HCT116 (cell line): Measurements from ENCODE around the gene GSN. TPM values are rescaled to one million over a fixed set of nuclear protein-coding genes. Genes with fewer than 3 reads are reported as not detected.

Experiments
- ATAC-seq: fragments of 200-7000 bp; cut with Tn5 transposase; 2 replicates; pipeline ENCODE4 v1.9.1; 2020; ENCODE audit warnings: mild to moderate bottlenecking, moderate library complexity
- BruUV-seq: library from RNA; stranded (reverse); fragments of 400-500 nt; replicated peaks from 2 replicates; lab custom pipeline; 2021; lab: Mats Ljungman, UMichigan
- CTCF ChIA-PET: fragments of 300-600 bp; sonication (Branson Sonifier 250); formaldehyde crosslinking; loops from one replicate; lab custom pipeline; 2021; ENCODE audit warnings: antibody characterized with exemption; lab: Charles Lee
- POLR2A ChIA-PET: fragments of 300-600, 350-600 bp; sonication (Branson Sonifier 250); formaldehyde crosslinking; loops from one replicate; lab custom pipeline; 2021; ENCODE audit warnings: antibody characterized with exemption; lab: Charles Lee
- RAD21 ChIA-PET, 2 experiments: fragments of 300-600 bp; sonication (Branson Sonifier 250); formaldehyde crosslinking; loops; one replicate each; lab custom pipeline; 2023; ENCODE audit warnings: low total read pairs in 2 of 2; ENCODE audit not compliant: uncharacterized antibody in 2 of 2, unreplicated experiment in 2 of 2, low non-redundant PET in 1 of 2; lab: Charles Lee
- DNase-seq: peaks from one replicate; pipeline ENCODE4 v3.0.0-alpha.2; 2010; ENCODE audit warnings: low read depth, low spot score
- H2AFZ ChIP-seq: fragments of 200-600 bp; shearing (Covaris generic), sonication (generic); 2 replicates; pipeline ENCODE4 v1.6.1; 2017; ENCODE audit warnings: low read depth, mixed run types, mixed read lengths, antibody characterized with exemption, low read length; ENCODE audit not compliant: poor library complexity, severe bottlenecking
- H3K27ac ChIP-seq: 2 replicates; pipeline ENCODE4 v1.5.1; 2012; ENCODE audit warnings: low read depth, low read length
- H3K27me3 ChIP-seq: fragments of 200-600 bp; sonication (generic); 2 replicates; pipeline ENCODE4 v1.6.1; 2016; ENCODE audit warnings: mixed run types, low read length, mixed read lengths; ENCODE audit not compliant: insufficient read depth
- H3K36me3 ChIP-seq, 2 experiments: fragments of 200-500 bp in 1 of 2; fragments of 200-600 bp in 1 of 2; sonication (Bioruptor generic) in 1 of 2; sonication (generic) in 1 of 2; 2 replicates each; pipeline versions ENCODE4 v1.5.1 to v1.6.1; 2014 to 2016; ENCODE audit warnings: low read length in 2 of 2, inconsistent platforms in 1 of 2, mixed read lengths in 1 of 2, mixed run types in 1 of 2; ENCODE audit not compliant: insufficient read depth in 2 of 2, control insufficient read depth in 1 of 2
- H3K4me1 ChIP-seq, 2 experiments: fragments of 200-600 bp in 1 of 2; sonication (generic) in 1 of 2; 2 replicates each; pipeline versions ENCODE4 v1.5.1 to v1.6.1; 2012 to 2017; ENCODE audit warnings: low read length in 2 of 2, inconsistent platforms in 1 of 2, mild to moderate bottlenecking in 1 of 2, mixed read lengths in 1 of 2, mixed run types in 1 of 2, moderate library complexity in 1 of 2; ENCODE audit not compliant: insufficient read depth in 2 of 2, control insufficient read depth in 1 of 2
- H3K4me2 ChIP-seq: fragments of 200-600 bp; sonication (generic); 2 replicates; pipeline ENCODE4 v1.6.1; 2017; ENCODE audit warnings: mixed run types, low read length, mixed read lengths
- H3K4me3 ChIP-seq, 2 experiments: fragments of 200-600 bp in 1 of 2; sonication (generic) in 1 of 2; replicated peaks in 1 of 2; 2 replicates each; pipeline ENCODE4 v1.5.1; 2011 to 2016; ENCODE audit warnings: low read length in 2 of 2, control low read depth in 1 of 2, low read depth in 1 of 2, mild to moderate bottlenecking in 1 of 2, mixed read lengths in 1 of 2, mixed run types in 1 of 2
- H3K79me2 ChIP-seq: fragments of 200-600 bp; sonication (generic); 2 replicates; pipeline ENCODE4 v1.6.1; 2017; ENCODE audit warnings: mild to moderate bottlenecking, mixed run types, low read length, moderate library complexity, mixed read lengths; ENCODE audit not compliant: insufficient read depth
- H3K9ac ChIP-seq: fragments of 200-600 bp; sonication (generic); 2 replicates; pipeline ENCODE4 v1.6.1; 2016; ENCODE audit warnings: low read length, mixed read lengths
- H3K9me2 ChIP-seq: fragments of 200-600 bp; sonication (generic), shearing (Covaris generic); 2 replicates; pipeline ENCODE4 v1.6.1; 2017; ENCODE audit warnings: mixed run types, mild to moderate bottlenecking, moderate library complexity; ENCODE audit not compliant: insufficient read depth
- H3K9me3 ChIP-seq, 2 experiments: fragments of 200-500 bp in 1 of 2; fragments of 200-600 bp in 1 of 2; sonication (Bioruptor generic) in 1 of 2; sonication (generic) in 1 of 2; 2 replicates each; pipeline ENCODE4 v1.6.1; 2014 to 2017; ENCODE audit warnings: low read length in 2 of 2, mixed read lengths in 2 of 2, inconsistent platforms in 1 of 2, low read depth in 1 of 2, mild to moderate bottlenecking in 1 of 2, mixed run types in 1 of 2, moderate library complexity in 1 of 2; ENCODE audit not compliant: control insufficient read depth in 1 of 2, insufficient read depth in 1 of 2
- H4K20me1 ChIP-seq: fragments of 200-600 bp; sonication (generic), shearing (Covaris generic); 2 replicates; pipeline ENCODE4 v1.6.1; 2017; ENCODE audit warnings: mixed run types, mild to moderate bottlenecking, moderate library complexity; ENCODE audit not compliant: insufficient read depth
- CBX3 ChIP-seq: IDR thresholded peaks from 2 replicates; pipeline ENCODE4 v1.6.1; 2012; ENCODE audit warnings: low read depth
- CEBPB ChIP-seq: IDR thresholded peaks from 2 replicates; pipeline ENCODE4 v1.6.1; 2012; ENCODE audit warnings: low read depth
- EZH2phosphoT487 ChIP-seq: fragments of 200-600 bp; IDR thresholded peaks from 2 replicates; pipeline ENCODE4 v1.6.1; 2018; ENCODE audit warnings: antibody characterized with exemption, borderline replicate concordance
- POLR2AphosphoS5 ChIP-seq: IDR thresholded peaks from 2 replicates; pipeline ENCODE4 v1.6.1; 2011; ENCODE audit warnings: mild to moderate bottlenecking, low read depth, low read length, moderate library complexity
- RAD21 ChIP-seq: IDR thresholded peaks from 2 replicates; pipeline ENCODE4 v1.6.1; 2012; ENCODE audit warnings: low read depth, mild to moderate bottlenecking
- SP1 ChIP-seq: IDR thresholded peaks from 2 replicates; pipeline ENCODE4 v1.6.1; 2012; ENCODE audit warnings: low read depth
- intact Hi-C: fragments of 100-400 bp; cut with micrococcal nuclease; formaldehyde crosslinking; loops from 2 replicates; pipeline ENCODE4 v1.10.0; 2022
- total RNA-seq: library from RNA; stranded (reverse); gene quantifications from one replicate; pipeline ENCODE4 v1.2.1, GENCODE V29; 2021; ENCODE audit not compliant: unreplicated experiment
- TF ChIP-seq, protein P1 (sequence below): IDR thresholded peaks from 2 replicates; pipeline ENCODE4 v1.6.1; 2011; ENCODE audit warnings: mild to moderate bottlenecking, low read length, moderate library complexity; ENCODE audit not compliant: insufficient replicate concordance; ENCODE audit errors: extremely low read depth
- TF ChIP-seq, protein P2 (sequence below): IDR thresholded peaks from 2 replicates; pipeline ENCODE4 v1.6.1; 2012

GSN gene
- total RNA-seq, 1 experiment from 2014 or later = 71.3 TPM

DNA sequence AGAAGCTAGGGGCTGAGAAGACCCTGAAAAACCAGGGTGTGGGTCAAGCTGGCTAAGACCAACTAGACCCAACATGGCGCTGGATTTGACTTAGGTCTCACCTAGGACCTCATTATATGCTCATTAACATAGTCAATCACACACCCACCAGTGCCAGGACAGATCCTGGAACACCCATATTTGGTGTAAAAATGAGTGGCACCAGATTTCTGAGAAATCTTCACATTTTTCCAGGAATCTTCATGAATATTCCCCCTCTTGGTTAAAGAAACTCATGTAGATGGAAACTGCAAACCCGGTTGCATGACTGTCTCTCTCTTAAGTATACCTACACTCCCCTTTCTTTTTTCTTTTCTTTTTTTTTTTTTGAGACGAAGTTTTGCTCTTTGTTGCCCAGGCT, 48.4 kb upstream of the GSN start:
- intact Hi-C loops = no loop called here
- H3K4me3 ChIP-seq = no peak overlapping the region
- BruUV-seq = no TSS peak
- ChIA-PET RAD21 (no interaction called here), CTCF (no interaction called here), POLR2A (no interaction called here)
- H3K27me3 ChIP-seq = no peaks in the 10 kb centered on the region
- H3K79me2 ChIP-seq = no peaks in the 10 kb centered on the region
- H3K4me2 ChIP-seq = no peak overlapping the region
- no peaks in the 10 kb centered on the region for H3K9me3 ChIP-seq
- DNase-seq = no peak
- no peaks in the 10 kb centered on the region for H3K9me2 ChIP-seq
- H3K9ac ChIP-seq = no peak overlapping the region
- TF ChIP-seq SP1 (no peak), CEBPB (no peak), RAD21 (no peak), EZH2phosphoT487 (no peak), POLR2AphosphoS5 (no peak), CBX3 (no peak)
- TF ChIP-seq, protein P1, sequence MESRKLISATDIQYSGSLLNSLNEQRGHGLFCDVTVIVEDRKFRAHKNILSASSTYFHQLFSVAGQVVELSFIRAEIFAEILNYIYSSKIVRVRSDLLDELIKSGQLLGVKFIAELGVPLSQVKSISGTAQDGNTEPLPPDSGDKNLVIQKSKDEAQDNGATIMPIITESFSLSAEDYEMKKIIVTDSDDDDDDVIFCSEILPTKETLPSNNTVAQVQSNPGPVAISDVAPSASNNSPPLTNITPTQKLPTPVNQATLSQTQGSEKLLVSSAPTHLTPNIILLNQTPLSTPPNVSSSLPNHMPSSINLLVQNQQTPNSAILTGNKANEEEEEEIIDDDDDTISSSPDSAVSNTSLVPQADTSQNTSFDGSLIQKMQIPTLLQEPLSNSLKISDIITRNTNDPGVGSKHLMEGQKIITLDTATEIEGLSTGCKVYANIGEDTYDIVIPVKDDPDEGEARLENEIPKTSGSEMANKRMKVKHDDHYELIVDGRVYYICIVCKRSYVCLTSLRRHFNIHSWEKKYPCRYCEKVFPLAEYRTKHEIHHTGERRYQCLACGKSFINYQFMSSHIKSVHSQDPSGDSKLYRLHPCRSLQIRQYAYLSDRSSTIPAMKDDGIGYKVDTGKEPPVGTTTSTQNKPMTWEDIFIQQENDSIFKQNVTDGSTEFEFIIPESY = no peak
- TF ChIP-seq, protein P2, sequence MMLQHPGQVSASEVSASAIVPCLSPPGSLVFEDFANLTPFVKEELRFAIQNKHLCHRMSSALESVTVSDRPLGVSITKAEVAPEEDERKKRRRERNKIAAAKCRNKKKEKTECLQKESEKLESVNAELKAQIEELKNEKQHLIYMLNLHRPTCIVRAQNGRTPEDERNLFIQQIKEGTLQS = no peak
- TF ChIP-seq, all 23 proteins: peak for 0
- peaks cover 0 to 8% of the 10 kb centered on the region in 2 experiments; a peak in 2 of 4 replicates for H3K4me1 ChIP-seq
- H3K27ac ChIP-seq = no peak overlapping the region
- H4K20me1 ChIP-seq = no peaks in the 10 kb centered on the region
- no peaks in the 10 kb centered on the region for H3K36me3 ChIP-seq
- no peak overlapping the region for H2AFZ ChIP-seq
- ATAC-seq = no peak
